ENCODE measurements around the gene MMP7. TPM values are rescaled to one million over a fixed set of nuclear protein-coding genes. Genes with fewer than 3 reads are reported as not detected.

MMP7 gene
- total and polyA plus RNA-seq, 2 donors (not counting 3 experiments of a cell fraction or from before 2014, with no cell fraction given): 0.65 TPM; not detected in 1

- no TSS peak for BruUV-seq (replicated peaks)
- FAIRE-seq (no peak), DNase-seq (ENCODE audit: low read depth, low spot score) (no peak)
- POLR2A ChIA-PET: no interaction called here
- no peaks in the 10 kb centered on the region for H3K27me3 ChIP-seq (ENCODE audit: control insufficient read depth in 2 of 2, insufficient read depth in 2 of 2, low read length in 2 of 2)
- CTCF ChIA-PET: interaction anchor here (0.7 to 2.0 kb wide), 5 partner anchors 14 to 89 kb away, joined by 3 to 7 read pairs (median 3); no protein-coding TSS in a partner anchor
- H3K4me2 ChIP-seq (ENCODE audit: insufficient read depth, low read length): no peak overlapping the region
- H3K9me1 ChIP-seq (replicated peaks; ENCODE audit: control insufficient read depth, extremely low read depth, insufficient read depth, low read length): no peaks in the 10 kb centered on the region
- H3K4me1 ChIP-seq (ENCODE audit: control insufficient read depth, extremely low read depth, insufficient read depth, low read length): peaks cover 4% of the 10 kb centered on the region
- no peaks in the 10 kb centered on the region for H3K36me3 ChIP-seq (ENCODE audit: control insufficient read depth in 2 of 2, extremely low read depth in 1 of 2, insufficient read depth in 2 of 2, low read length in 2 of 2)
- no peak overlapping the region for H3K27ac ChIP-seq (ENCODE audit: insufficient read depth, low read depth, low read length)
- H3K9ac ChIP-seq (replicated peaks; ENCODE audit: extremely low read depth, insufficient read depth, low read length): no peak overlapping the region
- H2AFZ ChIP-seq (ENCODE audit: low read depth, low read length): no peak overlapping the region
- H3K4me3 ChIP-seq (replicated peaks in 1 of 3; ENCODE audit: insufficient read depth in 1 of 3, low read depth in 1 of 3, low read length in 3 of 3): no peak overlapping the region
- intact Hi-C loops (cut with micrococcal nuclease) (no loop called here), dilution Hi-C loops (cut with MboI; ENCODE audit: extremely low pct_ligation_motif_present, low sequenced_read_pairs) (no loop called here)
- no peaks in the 10 kb centered on the region for H3K79me2 ChIP-seq (ENCODE audit: control insufficient read depth, insufficient read depth, low read length)
- no peaks in the 10 kb centered on the region for H3K9me3 ChIP-seq (replicated peaks; ENCODE audit: control insufficient read depth, insufficient read depth, low read length)
- TF ChIP-seq CTCF (IDR thresholded peaks at IDR 0.05; ENCODE audit: extremely low read depth in 1 of 2, insufficient read depth in 1 of 2, low read depth in 1 of 2, low read length in 2 of 2) (no peak), POLR2AphosphoS5 (IDR thresholded peaks at IDR 0.05; ENCODE audit: insufficient read depth, low read depth, low read length) (no peak), FOS (IDR thresholded peaks at IDR 0.05; ENCODE audit: borderline replicate concordance, insufficient read depth, low read length) (no peak), JUN (IDR thresholded peaks at IDR 0.05; ENCODE audit: borderline replicate concordance, insufficient read depth, insufficient read length, low read depth) (no peak), EZH2 (IDR thresholded peaks at IDR 0.05; ENCODE audit: borderline replicate concordance, low read depth, low read length, severe bottlenecking) (no peak), MAX (IDR thresholded peaks at IDR 0.05; ENCODE audit: insufficient read depth, insufficient read length) (no peak), MYC (IDR thresholded peaks at IDR 0.05; ENCODE audit: low read depth, low read length) (no peak), POLR2A (IDR thresholded peaks at IDR 0.05; ENCODE audit: low read depth, low read length) (no peak), GATA2 (IDR thresholded peaks at IDR 0.05; ENCODE audit: insufficient read depth, insufficient read length, low read depth, low read length) (no peak)
- no peaks in the 10 kb centered on the region for H4K20me1 ChIP-seq (replicated peaks; ENCODE audit: control insufficient read depth, extremely low read depth, insufficient read depth, low read length)
Measured at GRCh38 chr11:102577182-102577581, 46.6 kb upstream of the MMP7 start.
